ENCODE measurements around the gene STK32C. TPM values are rescaled to one million over a fixed set of nuclear protein-coding genes. Genes with fewer than 3 reads are reported as not detected.

STK32C gene
- total RNA-seq, 2 donors from 2014 or later, result 8.4 to 9.9 TPM

DNA sequence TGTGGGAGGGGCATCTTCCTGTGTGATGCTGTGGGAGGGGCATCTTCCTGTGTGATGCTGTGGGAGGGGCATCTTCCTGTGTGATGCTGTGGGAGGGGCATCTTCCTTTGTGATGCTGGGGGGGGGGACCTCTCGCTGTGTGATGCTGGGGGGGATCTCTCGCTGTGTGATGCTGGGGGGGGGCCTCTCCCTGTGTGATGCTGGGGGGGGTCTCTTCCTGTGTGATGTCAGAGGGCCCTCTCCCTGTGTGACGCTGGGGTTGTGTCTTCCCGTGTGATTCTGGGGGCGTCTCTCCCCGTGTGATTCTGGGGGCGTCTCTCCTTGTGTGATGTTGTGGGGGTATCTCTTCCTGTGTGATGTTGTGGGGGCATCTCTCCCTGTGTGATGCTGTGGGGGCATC lies 148.9 kb downstream of the STK32C start:
- Mint-ChIP-seq H3K4me3 (no peak overlapping the region), H3K36me3 (ENCODE audit: low read depth) (no peaks in the 10 kb centered on the region), H3K27ac (no peak overlapping the region), H3K4me1 (no peaks in the 10 kb centered on the region), H3K9me3 (no peaks in the 10 kb centered on the region), H3K27me3 (ENCODE audit: insufficient read depth) (no peaks in the 10 kb centered on the region)
- Histone ChIP-seq H3K27ac (ENCODE audit: low read depth, low read length) (no peak overlapping the region), H3K36me3 (ENCODE audit: control insufficient read depth, insufficient read depth, low read length) (peaks cover 6% of the 10 kb centered on the region), H3K4me1 (ENCODE audit: control insufficient read depth, insufficient read depth, low read length) (no peaks in the 10 kb centered on the region), H3K27me3 (ENCODE audit: control insufficient read depth, insufficient read depth, low read length, poor library complexity, severe bottlenecking) (no peaks in the 10 kb centered on the region), H3K9me3 (ENCODE audit: control insufficient read depth, low read length) (no peaks in the 10 kb centered on the region), H3K9ac (ENCODE audit: extremely low read depth, low read length, poor library complexity, severe bottlenecking) (no peak overlapping the region), H3K4me3 (ENCODE audit: low read length) (no peak overlapping the region)
- 100% methylated on average over 1 of the region's 7 CpGs; no CpG with 5 or more reads in 1 of the 2 experiments for WGBS, 2 experiments (ENCODE audit: insufficient coverage in 1 of 2, insufficient read length in 1 of 2)
- TF ChIP-seq, protein P1, sequence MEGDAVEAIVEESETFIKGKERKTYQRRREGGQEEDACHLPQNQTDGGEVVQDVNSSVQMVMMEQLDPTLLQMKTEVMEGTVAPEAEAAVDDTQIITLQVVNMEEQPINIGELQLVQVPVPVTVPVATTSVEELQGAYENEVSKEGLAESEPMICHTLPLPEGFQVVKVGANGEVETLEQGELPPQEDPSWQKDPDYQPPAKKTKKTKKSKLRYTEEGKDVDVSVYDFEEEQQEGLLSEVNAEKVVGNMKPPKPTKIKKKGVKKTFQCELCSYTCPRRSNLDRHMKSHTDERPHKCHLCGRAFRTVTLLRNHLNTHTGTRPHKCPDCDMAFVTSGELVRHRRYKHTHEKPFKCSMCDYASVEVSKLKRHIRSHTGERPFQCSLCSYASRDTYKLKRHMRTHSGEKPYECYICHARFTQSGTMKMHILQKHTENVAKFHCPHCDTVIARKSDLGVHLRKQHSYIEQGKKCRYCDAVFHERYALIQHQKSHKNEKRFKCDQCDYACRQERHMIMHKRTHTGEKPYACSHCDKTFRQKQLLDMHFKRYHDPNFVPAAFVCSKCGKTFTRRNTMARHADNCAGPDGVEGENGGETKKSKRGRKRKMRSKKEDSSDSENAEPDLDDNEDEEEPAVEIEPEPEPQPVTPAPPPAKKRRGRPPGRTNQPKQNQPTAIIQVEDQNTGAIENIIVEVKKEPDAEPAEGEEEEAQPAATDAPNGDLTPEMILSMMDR (conservative IDR thresholded peaks at IDR 0.05), result no peak
- DNase-seq, result no peak

DNA sequence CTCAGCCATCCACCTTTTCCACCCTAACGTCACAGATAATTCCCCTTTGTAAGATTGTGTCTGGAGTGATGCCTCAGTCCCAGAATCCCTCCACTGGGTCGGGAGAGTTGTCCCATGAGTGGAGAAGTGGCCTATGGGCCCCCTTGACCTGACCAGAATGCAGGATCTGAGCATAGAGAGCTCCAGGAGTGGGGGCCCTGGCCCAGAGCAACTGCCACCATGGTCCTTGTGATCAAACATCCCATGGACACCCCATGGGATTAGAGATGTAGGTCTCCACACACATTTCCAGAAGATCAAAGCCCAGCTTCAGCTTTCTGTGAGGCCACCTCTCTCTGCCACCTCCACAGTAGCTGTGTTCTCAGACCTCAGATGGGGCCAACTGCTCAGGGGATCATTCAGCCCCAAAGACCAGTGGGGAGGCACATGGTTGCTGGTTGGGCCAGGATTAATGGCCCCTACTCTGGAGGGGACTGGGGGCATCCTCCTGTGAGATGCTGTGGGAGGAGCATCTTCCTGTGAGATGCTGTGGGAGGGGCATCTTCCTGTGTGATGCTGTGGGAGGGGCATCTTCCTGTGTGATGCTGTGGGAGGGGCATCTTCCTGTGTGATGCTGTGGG lies 149.5 kb downstream of the STK32C start:
- Mint-ChIP-seq H3K36me3 (ENCODE audit: low read depth) (no peaks in the 10 kb centered on the region), H3K4me1 (no peaks in the 10 kb centered on the region), H3K27ac (no peak overlapping the region), H3K27me3 (ENCODE audit: insufficient read depth) (no peaks in the 10 kb centered on the region), H3K4me3 (no peak overlapping the region), H3K9me3 (no peaks in the 10 kb centered on the region)
- Histone ChIP-seq H3K9me3 (ENCODE audit: control insufficient read depth, low read length) (no peaks in the 10 kb centered on the region), H3K36me3 (ENCODE audit: control insufficient read depth, insufficient read depth, low read length) (peaks cover 6% of the 10 kb centered on the region), H3K27ac (ENCODE audit: low read depth, low read length) (no peak overlapping the region), H3K4me1 (ENCODE audit: control insufficient read depth, insufficient read depth, low read length) (no peaks in the 10 kb centered on the region), H3K4me3 (ENCODE audit: low read length) (no peak overlapping the region), H3K27me3 (ENCODE audit: control insufficient read depth, insufficient read depth, low read length, poor library complexity, severe bottlenecking) (no peaks in the 10 kb centered on the region), H3K9ac (ENCODE audit: extremely low read depth, low read length, poor library complexity, severe bottlenecking) (no peak overlapping the region)
- 80% methylated on average over 1 to 2 of the region's 2 CpGs for WGBS, 2 experiments (ENCODE audit: insufficient coverage in 1 of 2, insufficient read length in 1 of 2)
- TF ChIP-seq, protein P1 (conservative IDR thresholded peaks at IDR 0.05), result no peak
- peak; percentile 69 for DNase-seq

Other genes starting within 250 kb of the STK32C start
- gene JAKMIP3, start 242.0 kb downstream of the STK32C start, total RNA-seq, result under 1 TPM; 0.95 to 0.99 TPM
- 10 to 100 TPM in 1 of 2 donors, 1 to 10 TPM in 1; 5.1 to 13.5 TPM for gene DPYSL4, start 121.0 kb downstream of the STK32C start, total RNA-seq
- gene LRRC27, start 24.2 kb upstream of the STK32C start, total RNA-seq, result 10 to 100 TPM; 10.3 to 14.6 TPM
- gene PWWP2B, start 89.2 kb upstream of the STK32C start, total RNA-seq, result 10 to 100 TPM; 11.4 to 13.9 TPM
- gene INPP5A, start 229.8 kb upstream of the STK32C start, total RNA-seq, result 10 to 100 TPM; 20.7 to 26.7 TPM

All from endodermal cell (in vitro differentiated cells).